HG02759 (cell line): Measurements from ENCODE around the gene ZDHHC19.
"Not testable (repeated sequence)": the region's sequence is repeated elsewhere in the genome, so short reads cannot be mapped to it uniquely, and the experiment has no call there.

Source experiments
- ATAC-seq: cut with Tn5 transposase; IDR thresholded peaks from one replicate; pipeline ENCODE4 v1.9.1; 2021; ENCODE audit warnings: mild to moderate bottlenecking, moderate library complexity; ENCODE audit not compliant: unreplicated experiment

ZDHHC19 gene

GRCh38 chr3:196225763-196226364 is 14.7 kb upstream of the ZDHHC19 start:
- ATAC-seq: no peak

GRCh38 chr3:196225086-196225485 is 13.9 kb upstream of the ZDHHC19 start:
- no peak for ATAC-seq

GRCh38 chr3:196222876-196223595 is 11.8 kb upstream of the ZDHHC19 start:
- ATAC-seq: no peak

GRCh38 chr3:196220991-196221390 is 9.8 kb upstream of the ZDHHC19 start:
- no peak for ATAC-seq

GRCh38 chr3:196220587-196220986 is 9.4 kb upstream of the ZDHHC19 start:
- ATAC-seq: no peak

GRCh38 chr3:196219970-196220311 is 8.7 kb upstream of the ZDHHC19 start:
- no peak for ATAC-seq

- peak; percentile 75 for ATAC-seq
Observed at GRCh38 chr3:196219194-196219969, 8.2 kb upstream of the ZDHHC19 start.

GRCh38 chr3:196218155-196218712 is 7.0 kb upstream of the ZDHHC19 start:
- ATAC-seq: no peak

- no peak for ATAC-seq
Observed at GRCh38 chr3:196217307-196218154, 6.3 kb upstream of the ZDHHC19 start.

GRCh38 chr3:196216681-196217211 is 5.5 kb upstream of the ZDHHC19 start:
- ATAC-seq: no peak

- ATAC-seq: no peak
Observed at GRCh38 chr3:196216089-196216564, 4.9 kb upstream of the ZDHHC19 start, which contains the start of gene SLC51A. Gene SLC51A (plus strand): TSS chr3:196216534. CDS start chr3:196216713, 179 bp downstream.

- no peak for ATAC-seq
Observed at GRCh38 chr3:196215493-196216020, 4.4 kb upstream of the ZDHHC19 start.

GRCh38 chr3:196214783-196215441 is 3.7 kb upstream of the ZDHHC19 start:
- ATAC-seq: no peak

GRCh38 chr3:196209944-196210672 is 1.1 kb downstream of the ZDHHC19 start:
- not testable (repeated sequence) for ATAC-seq

GRCh38 chr3:196208942-196209695 is 2.1 kb downstream of the ZDHHC19 start:
- no peak for ATAC-seq

GRCh38 chr3:196207833-196208607 is 3.2 kb downstream of the ZDHHC19 start:
- no peak for ATAC-seq

- ATAC-seq: no peak
Observed at GRCh38 chr3:196207159-196207832, 3.9 kb downstream of the ZDHHC19 start.
